HCT116 (cell line): Measurements from ENCODE around the gene ATPAF1.

Source experiments
- EGR1 ChIP-seq: IDR thresholded peaks from 2 replicates; pipeline ENCODE4 v1.6.1; 2012; ENCODE audit warnings: low read depth
- EZH2 ChIP-seq: fragments of 200-600 bp; sonication (generic); IDR thresholded peaks from 2 replicates; pipeline ENCODE4 v1.6.1; 2017; ENCODE audit warnings: antibody characterized with exemption, mixed run types
- ZFX ChIP-seq: fragments of 450-650 bp; IDR thresholded peaks from 2 replicates; pipeline ENCODE4 v1.6.1; 2017
- TF ChIP-seq, protein P1 (sequence below), 3 experiments: fragments of 200-600 bp in 1 of 3; sonication (generic) in 1 of 3; IDR thresholded peaks in 2 of 3; conservative IDR thresholded peaks in 1 of 3; 2 replicates each; pipeline ENCODE4 v1.5.1; 2012 to 2017; ENCODE audit warnings: low read depth in 2 of 3, low read length in 2 of 3, antibody characterized with exemption in 1 of 3, borderline replicate concordance in 1 of 3, control low read depth in 1 of 3, mild to moderate bottlenecking in 1 of 3, mixed read lengths in 1 of 3, mixed run types in 1 of 3, moderate library complexity in 1 of 3; ENCODE audit not compliant: insufficient read depth in 1 of 3

- no peak for TF ChIP-seq ZFX
- TF ChIP-seq EGR1: no peak
- TF ChIP-seq EZH2: no peak
- TF ChIP-seq, protein P1, sequence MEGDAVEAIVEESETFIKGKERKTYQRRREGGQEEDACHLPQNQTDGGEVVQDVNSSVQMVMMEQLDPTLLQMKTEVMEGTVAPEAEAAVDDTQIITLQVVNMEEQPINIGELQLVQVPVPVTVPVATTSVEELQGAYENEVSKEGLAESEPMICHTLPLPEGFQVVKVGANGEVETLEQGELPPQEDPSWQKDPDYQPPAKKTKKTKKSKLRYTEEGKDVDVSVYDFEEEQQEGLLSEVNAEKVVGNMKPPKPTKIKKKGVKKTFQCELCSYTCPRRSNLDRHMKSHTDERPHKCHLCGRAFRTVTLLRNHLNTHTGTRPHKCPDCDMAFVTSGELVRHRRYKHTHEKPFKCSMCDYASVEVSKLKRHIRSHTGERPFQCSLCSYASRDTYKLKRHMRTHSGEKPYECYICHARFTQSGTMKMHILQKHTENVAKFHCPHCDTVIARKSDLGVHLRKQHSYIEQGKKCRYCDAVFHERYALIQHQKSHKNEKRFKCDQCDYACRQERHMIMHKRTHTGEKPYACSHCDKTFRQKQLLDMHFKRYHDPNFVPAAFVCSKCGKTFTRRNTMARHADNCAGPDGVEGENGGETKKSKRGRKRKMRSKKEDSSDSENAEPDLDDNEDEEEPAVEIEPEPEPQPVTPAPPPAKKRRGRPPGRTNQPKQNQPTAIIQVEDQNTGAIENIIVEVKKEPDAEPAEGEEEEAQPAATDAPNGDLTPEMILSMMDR (IDR thresholded peaks at IDR 0.05 in 2 of 3, conservative IDR thresholded peaks at IDR 0.05 in 1 of 3; ENCODE audit: borderline replicate concordance in 1 of 3, insufficient read depth in 1 of 3, low read depth in 2 of 3, low read length in 2 of 3): no peak
Measured at GRCh38 chr1:46689356-46689755, 21.2 kb upstream of the ATPAF1 start.
